GM19438 (cell line): Measurements from ENCODE around the gene MYH7B.

ENCODE experiments used
- ATAC-seq: cut with Tn5 transposase; IDR thresholded peaks from one replicate; pipeline ENCODE4 v1.9.1; 2021; ENCODE audit warnings: low read depth; ENCODE audit not compliant: unreplicated experiment

The MYH7B gene

GRCh38 chr20:35002426-35003210 is 47.0 kb downstream of the MYH7B start:
- ATAC-seq: no peak

- ATAC-seq: no peak
Observed at GRCh38 chr20:35003211-35004031, 47.8 kb downstream of the MYH7B start.

DNA sequence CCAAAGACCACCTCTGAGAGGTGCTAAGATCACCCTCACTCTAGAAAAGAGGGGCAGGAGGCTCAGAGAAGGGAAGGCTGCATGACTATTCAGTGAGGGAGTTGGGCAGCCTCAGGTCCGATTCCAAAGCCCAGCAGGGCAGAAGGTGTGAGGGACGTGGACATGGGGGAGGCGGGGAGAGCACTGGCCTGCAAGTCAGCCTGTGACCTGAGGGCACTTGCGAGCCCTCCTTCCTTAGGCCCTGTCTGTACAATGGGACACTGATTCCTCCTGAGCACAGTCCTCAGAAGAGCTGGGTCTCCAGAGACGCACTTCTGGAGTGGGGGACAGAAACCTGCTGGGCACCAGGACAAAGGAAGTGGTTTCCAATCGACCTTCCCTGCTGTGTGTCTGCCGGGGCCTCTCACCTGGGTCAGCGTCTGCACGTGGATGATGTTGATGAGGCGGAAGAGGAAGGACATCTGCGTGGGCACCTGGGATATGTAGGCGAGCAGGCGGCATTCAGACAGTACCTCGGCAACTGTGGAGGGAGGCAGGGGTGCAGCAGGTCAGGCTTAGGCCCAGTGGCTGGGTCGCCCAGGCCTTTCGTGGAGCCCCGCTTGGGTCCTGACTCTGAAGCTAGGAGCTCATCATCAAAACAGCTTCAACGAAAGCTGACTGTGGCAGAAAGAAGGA is 48.5 kb downstream of the MYH7B start:
- ATAC-seq: no peak

- ATAC-seq: no peak
Observed at GRCh38 chr20:35004749-35005462, 49.2 kb downstream of the MYH7B start.
